SK-N-SH treated with all-trans-retinoic acid at 6 μM for 48 hours (cell line): ENCODE results near the gene WNK2.

Source experiments
- ATAC-seq: fragments of 200-7000 bp; cut with Tn5 transposase; 3 replicates; pipeline ENCODE4 v1.9.1; 2020; ENCODE audit warnings: mild to moderate bottlenecking, moderate library complexity
- ARNTL ChIP-seq: fragments of 450-650 bp; formaldehyde crosslinking; IDR thresholded peaks from 2 replicates; pipeline ENCODE4 v1.5.0; 2020; ENCODE audit warnings: low read depth, mild to moderate bottlenecking, moderate library complexity, borderline replicate concordance
- BACH2 ChIP-seq: fragments of 250-450 bp; sonication (Bioruptor Pico); IDR thresholded peaks from 2 replicates; pipeline ENCODE4 v1.9.0; 2021; ENCODE audit warnings: mild to moderate bottlenecking, borderline replicate concordance
- CREB5 ChIP-seq: fragments of 250-450 bp; sonication (Bioruptor Pico); IDR thresholded peaks from 2 replicates; pipeline ENCODE4 v1.5.1; 2020; ENCODE audit warnings: low read depth, mild to moderate bottlenecking, moderate library complexity
- CSDC2 ChIP-seq: fragments of 250-450 bp; sonication (Bioruptor Pico); IDR thresholded peaks from 2 replicates; pipeline ENCODE4 v1.5.0; 2020; ENCODE audit warnings: mild to moderate bottlenecking, moderate library complexity
- CSRNP3 ChIP-seq: fragments of 250-450 bp; sonication (Bioruptor Pico); IDR thresholded peaks from 2 replicates; pipeline ENCODE4 v1.5.1; 2021; ENCODE audit warnings: mild to moderate bottlenecking, moderate library complexity
- ESRRG ChIP-seq: fragments of 250-450 bp; sonication (Bioruptor Pico); IDR thresholded peaks from 2 replicates; pipeline ENCODE4 v1.6.1; 2021; ENCODE audit warnings: mild to moderate bottlenecking
- GLIS3 ChIP-seq: fragments of 250-450 bp; sonication (Bioruptor Pico); IDR thresholded peaks from 2 replicates; pipeline ENCODE4 v1.5.0; 2020; ENCODE audit warnings: mild to moderate bottlenecking, moderate library complexity
- ISL1 ChIP-seq: fragments of 250-450 bp; sonication (Bioruptor Pico); IDR thresholded peaks from 2 replicates; pipeline ENCODE4 v2.1.2; 2022; ENCODE audit warnings: mild to moderate bottlenecking, moderate library complexity
- PATZ1 ChIP-seq: fragments of 250-450 bp; sonication (Bioruptor Pico); IDR thresholded peaks from 2 replicates; pipeline ENCODE4 v1.8.0; 2020; ENCODE audit warnings: mild to moderate bottlenecking, moderate library complexity, borderline replicate concordance
- POU6F1 ChIP-seq: fragments of 250-450 bp; sonication (Bioruptor Pico); IDR thresholded peaks from 2 replicates; pipeline ENCODE4 v1.8.0; 2021; ENCODE audit warnings: low read depth, mild to moderate bottlenecking, moderate library complexity, borderline replicate concordance
- PPARA ChIP-seq: fragments of 250-450 bp; sonication (Bioruptor Pico); IDR thresholded peaks from 2 replicates; pipeline ENCODE4 v1.5.0; 2020; ENCODE audit warnings: mild to moderate bottlenecking, borderline replicate concordance
- RARB ChIP-seq: fragments of 250-450 bp; sonication (Bioruptor Pico); IDR thresholded peaks from 2 replicates; pipeline ENCODE4 v1.8.0; 2021; ENCODE audit warnings: mild to moderate bottlenecking, moderate library complexity
- SNAI2 ChIP-seq: fragments of 250-450 bp; sonication (Bioruptor Pico); IDR thresholded peaks from 2 replicates; pipeline ENCODE4 v1.5.0; 2020; ENCODE audit warnings: mild to moderate bottlenecking, moderate library complexity
- TCF4 ChIP-seq: fragments of 250-450 bp; sonication (Bioruptor Pico); IDR thresholded peaks from 2 replicates; pipeline ENCODE4 v1.8.0; 2021; ENCODE audit warnings: mild to moderate bottlenecking, moderate library complexity, borderline replicate concordance
- TOX ChIP-seq: fragments of 250-450 bp; sonication (Bioruptor Pico); IDR thresholded peaks from 2 replicates; pipeline ENCODE4 v1.8.0; 2021; ENCODE audit warnings: mild to moderate bottlenecking, moderate library complexity, borderline replicate concordance
- TSHZ2 ChIP-seq: fragments of 250-450 bp; sonication (Bioruptor Pico); IDR thresholded peaks from 2 replicates; pipeline ENCODE4 v1.5.0; 2020; ENCODE audit warnings: mild to moderate bottlenecking, moderate library complexity
- ZC3H10 ChIP-seq: fragments of 250-450 bp; sonication (Bioruptor Pico); IDR thresholded peaks from 2 replicates; pipeline ENCODE4 v1.5.1; 2021; ENCODE audit warnings: mild to moderate bottlenecking, moderate library complexity
- ZFP3 ChIP-seq: fragments of 250-450 bp; sonication (Bioruptor Pico); IDR thresholded peaks from 2 replicates; pipeline ENCODE4 v1.5.0; 2020; ENCODE audit warnings: mild to moderate bottlenecking, moderate library complexity
- ZFP30 ChIP-seq: fragments of 450-650 bp; formaldehyde crosslinking; IDR thresholded peaks from 2 replicates; pipeline ENCODE4 v1.5.0; 2022; ENCODE audit warnings: mild to moderate bottlenecking, moderate library complexity
- ZNF565 ChIP-seq: fragments of 450-650 bp; formaldehyde crosslinking; conservative IDR thresholded peaks from 2 replicates; pipeline ENCODE4 v1.5.0; 2020; ENCODE audit warnings: low read depth, mild to moderate bottlenecking, moderate library complexity
- ZNF70 ChIP-seq: fragments of 450-650 bp; formaldehyde crosslinking; IDR thresholded peaks from 2 replicates; pipeline ENCODE4 v1.5.0; 2020; ENCODE audit warnings: mild to moderate bottlenecking, moderate library complexity
- ZNF8 ChIP-seq: fragments of 450-650 bp; formaldehyde crosslinking; IDR thresholded peaks from 2 replicates; pipeline ENCODE4 v1.5.0; 2020; ENCODE audit warnings: mild to moderate bottlenecking, moderate library complexity

The WNK2 gene

GRCh38 chr9:93210324-93210973 is 26.5 kb downstream of the WNK2 start:
- no peak for ATAC-seq
- TF ChIP-seq TCF4 (no peak), ESRRG (no peak), ZFP30 (no peak), CSDC2 (CRISPR knock-in tag) (no peak), PPARA (CRISPR knock-in tag) (no peak), RARB (CRISPR knock-in tag) (no peak), ZC3H10 (CRISPR knock-in tag) (no peak), ARNTL (CRISPR knock-in tag) (no peak), CSRNP3 (CRISPR knock-in tag) (no peak), TOX (no peak), BACH2 (CRISPR knock-in tag) (no peak), ZFP3 (CRISPR knock-in tag) (no peak), ZNF70 (CRISPR knock-in tag) (no peak), ISL1 (CRISPR knock-in tag) (no peak), ZNF8 (CRISPR knock-in tag) (no peak)

GRCh38 chr9:93210974-93211653 is 27.2 kb downstream of the WNK2 start:
- ATAC-seq, result no peak
- TF ChIP-seq RARB (CRISPR knock-in tag), result no peak
- no peak for TF ChIP-seq TSHZ2 (CRISPR knock-in tag)
- no peak for TF ChIP-seq GLIS3 (CRISPR knock-in tag)
- TF ChIP-seq ZC3H10 (CRISPR knock-in tag), result no peak
- no peak for TF ChIP-seq PPARA (CRISPR knock-in tag)
- TF ChIP-seq ZNF565 (CRISPR knock-in tag), result no peak
- TF ChIP-seq SNAI2, result no peak
- TF ChIP-seq CREB5 (CRISPR knock-in tag), result no peak
- no peak for TF ChIP-seq ZFP3 (CRISPR knock-in tag)
- TF ChIP-seq CSDC2 (CRISPR knock-in tag), result no peak
- TF ChIP-seq ZNF8 (CRISPR knock-in tag), result no peak
- no peak for TF ChIP-seq ARNTL (CRISPR knock-in tag)
- no peak for TF ChIP-seq ZFP30

- ATAC-seq, result no peak
- TF ChIP-seq ZNF8 (CRISPR knock-in tag), result no peak
- no peak for TF ChIP-seq TCF4
- no peak for TF ChIP-seq ISL1 (CRISPR knock-in tag)
- TF ChIP-seq CSDC2 (CRISPR knock-in tag), result no peak
- no peak for TF ChIP-seq TOX
- no peak for TF ChIP-seq ZFP3 (CRISPR knock-in tag)
- no peak for TF ChIP-seq ZNF70 (CRISPR knock-in tag)
- no peak for TF ChIP-seq CSRNP3 (CRISPR knock-in tag)
- no peak for TF ChIP-seq ESRRG
- no peak for TF ChIP-seq SNAI2
- no peak for TF ChIP-seq BACH2 (CRISPR knock-in tag)
- TF ChIP-seq RARB (CRISPR knock-in tag), result no peak
- no peak for TF ChIP-seq POU6F1 (CRISPR knock-in tag)
- no peak for TF ChIP-seq ZNF565 (CRISPR knock-in tag)
- no peak for TF ChIP-seq GLIS3 (CRISPR knock-in tag)
- TF ChIP-seq PATZ1 (CRISPR knock-in tag), result no peak
Observed at GRCh38 chr9:93211654-93212001, 27.7 kb downstream of the WNK2 start.
